Prostate gland (tissue), 2 donors: ENCODE measurements around the gene RPUSD1.

Experiments
- POLR2A ChIP-seq: fragments of 450-650 bp; IDR thresholded peaks from one replicate; pipeline ENCODE4 v1.6.1; 2016; ENCODE audit warnings: antibody characterized with exemption, mild to moderate bottlenecking
- POLR2AphosphoS5 ChIP-seq: sonication (generic); formaldehyde crosslinking; IDR thresholded peaks from one replicate; pipeline ENCODE4 v1.6.1; 2017; ENCODE audit warnings: antibody characterized with exemption
- TF ChIP-seq, protein P1 (sequence below), 4 experiments: fragments of 200-600 bp in 2 of 4; fragments of 450-650 bp in 2 of 4; sonication (generic) in 2 of 4; IDR thresholded peaks; 1 replicate in 3 of 4; 2 replicates in 1 of 4; pipeline ENCODE4 v1.5.1; 2016 to 2019; ENCODE audit warnings: antibody characterized with exemption in 4 of 4, mild to moderate bottlenecking in 2 of 4, moderate library complexity in 2 of 4

DNA sequence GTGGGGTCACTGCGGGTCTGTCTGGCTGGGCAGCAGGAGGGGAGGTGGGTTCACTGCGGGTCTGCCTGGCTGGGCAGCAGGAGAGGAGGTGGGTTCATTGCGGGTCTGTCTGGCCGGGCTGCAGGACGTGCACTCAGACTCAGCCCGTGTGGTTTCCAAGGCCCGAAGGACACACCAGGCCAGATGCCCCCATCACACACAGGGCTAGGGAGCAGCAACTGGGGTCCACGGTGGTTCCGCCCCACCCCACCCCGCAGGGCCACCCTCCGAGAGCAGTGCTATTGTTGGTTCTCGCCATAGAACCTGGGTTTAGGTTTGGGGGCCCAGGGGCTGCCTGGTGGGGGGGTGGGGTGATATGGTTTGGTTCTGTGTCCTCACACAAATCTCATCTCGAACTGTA is 41.5 kb downstream of the RPUSD1 start:
- TF ChIP-seq POLR2A (no peak), POLR2AphosphoS5 (no peak)
- TF ChIP-seq, protein P1, sequence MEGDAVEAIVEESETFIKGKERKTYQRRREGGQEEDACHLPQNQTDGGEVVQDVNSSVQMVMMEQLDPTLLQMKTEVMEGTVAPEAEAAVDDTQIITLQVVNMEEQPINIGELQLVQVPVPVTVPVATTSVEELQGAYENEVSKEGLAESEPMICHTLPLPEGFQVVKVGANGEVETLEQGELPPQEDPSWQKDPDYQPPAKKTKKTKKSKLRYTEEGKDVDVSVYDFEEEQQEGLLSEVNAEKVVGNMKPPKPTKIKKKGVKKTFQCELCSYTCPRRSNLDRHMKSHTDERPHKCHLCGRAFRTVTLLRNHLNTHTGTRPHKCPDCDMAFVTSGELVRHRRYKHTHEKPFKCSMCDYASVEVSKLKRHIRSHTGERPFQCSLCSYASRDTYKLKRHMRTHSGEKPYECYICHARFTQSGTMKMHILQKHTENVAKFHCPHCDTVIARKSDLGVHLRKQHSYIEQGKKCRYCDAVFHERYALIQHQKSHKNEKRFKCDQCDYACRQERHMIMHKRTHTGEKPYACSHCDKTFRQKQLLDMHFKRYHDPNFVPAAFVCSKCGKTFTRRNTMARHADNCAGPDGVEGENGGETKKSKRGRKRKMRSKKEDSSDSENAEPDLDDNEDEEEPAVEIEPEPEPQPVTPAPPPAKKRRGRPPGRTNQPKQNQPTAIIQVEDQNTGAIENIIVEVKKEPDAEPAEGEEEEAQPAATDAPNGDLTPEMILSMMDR (IDR thresholded peaks at IDR 0.05): no peak
